Activated CD8-positive, alpha-beta memory T cell treated with anti-CD3 and anti-CD28 coated beads, Interleukin-2, amount 50 U/mL, for 4 hours (primary cell): ENCODE measurements around the gene NRL.

Experiments
- DNase-seq: peaks from one replicate; pipeline ENCODE4 v3.0.0-alpha.2; 2020

NRL gene

GRCh38 chr14:24065408-24065807 lies 49.3 kb downstream of the NRL start:
- DNase-seq, result no peak

- no peak for DNase-seq
These were observed 49.9 kb downstream of the NRL start for GRCh38 chr14:24064856-24065255.

GRCh38 chr14:24064091-24064795 lies 50.5 kb downstream of the NRL start:
- no peak for DNase-seq

- DNase-seq, result no peak
These were observed 51.4 kb downstream of the NRL start for GRCh38 chr14:24063263-24063836.

GRCh38 chr14:24062216-24062980 lies 52.4 kb downstream of the NRL start:
- DNase-seq, result no peak

GRCh38 chr14:24060984-24061913 lies 53.5 kb downstream of the NRL start:
- no peak for DNase-seq

- DNase-seq, result no peak
These were observed 54.3 kb downstream of the NRL start for GRCh38 chr14:24060443-24060842.

GRCh38 chr14:24059841-24060388 lies 54.8 kb downstream of the NRL start:
- DNase-seq, result no peak

- no peak for DNase-seq
These were observed 55.7 kb downstream of the NRL start for GRCh38 chr14:24058951-24059475.

GRCh38 chr14:24058260-24058950 lies 56.3 kb downstream of the NRL start:
- peak; percentile 59 for DNase-seq

GRCh38 chr14:24057867-24058259 lies 56.9 kb downstream of the NRL start:
- DNase-seq, result no peak

- DNase-seq, result no peak
These were observed 57.5 kb downstream of the NRL start for GRCh38 chr14:24057271-24057670.

GRCh38 chr14:24056800-24057184 lies 58.0 kb downstream of the NRL start:
- DNase-seq, result no peak

GRCh38 chr14:24055971-24056799 lies 58.6 kb downstream of the NRL start:
- no peak for DNase-seq

- DNase-seq, result no peak
These were observed 60.1 kb downstream of the NRL start for GRCh38 chr14:24054646-24055045.

GRCh38 chr14:24054324-24054641 lies 60.5 kb downstream of the NRL start:
- DNase-seq, result no peak

GRCh38 chr14:24053548-24054323 lies 61.0 kb downstream of the NRL start:
- DNase-seq, result no peak

- DNase-seq, result peak; percentile 67
These were observed 61.8 kb downstream of the NRL start for GRCh38 chr14:24052656-24053547.
